Testis (tissue), 2 donors: ENCODE results near the gene CDRT4.

Source experiments
- POLR2A ChIP-seq: fragments of 450-650 bp; IDR thresholded peaks from one replicate; pipeline ENCODE4 v1.6.1; 2017; ENCODE audit warnings: antibody characterized with exemption, mild to moderate bottlenecking, moderate library complexity
- TF ChIP-seq, protein P1 (sequence below), 3 experiments: fragments of 450-650 bp in 2 of 3; fragments of 200-600 bp in 1 of 3; sonication (generic) in 1 of 3; IDR thresholded peaks; one replicate each; pipeline ENCODE4 v1.5.1; 2016 to 2019; ENCODE audit warnings: antibody characterized with exemption in 3 of 3, mild to moderate bottlenecking in 2 of 3, moderate library complexity in 1 of 3

GRCh38 chr17:15446036-15446435 is 21.4 kb downstream of the CDRT4 start:
- TF ChIP-seq, protein P1, sequence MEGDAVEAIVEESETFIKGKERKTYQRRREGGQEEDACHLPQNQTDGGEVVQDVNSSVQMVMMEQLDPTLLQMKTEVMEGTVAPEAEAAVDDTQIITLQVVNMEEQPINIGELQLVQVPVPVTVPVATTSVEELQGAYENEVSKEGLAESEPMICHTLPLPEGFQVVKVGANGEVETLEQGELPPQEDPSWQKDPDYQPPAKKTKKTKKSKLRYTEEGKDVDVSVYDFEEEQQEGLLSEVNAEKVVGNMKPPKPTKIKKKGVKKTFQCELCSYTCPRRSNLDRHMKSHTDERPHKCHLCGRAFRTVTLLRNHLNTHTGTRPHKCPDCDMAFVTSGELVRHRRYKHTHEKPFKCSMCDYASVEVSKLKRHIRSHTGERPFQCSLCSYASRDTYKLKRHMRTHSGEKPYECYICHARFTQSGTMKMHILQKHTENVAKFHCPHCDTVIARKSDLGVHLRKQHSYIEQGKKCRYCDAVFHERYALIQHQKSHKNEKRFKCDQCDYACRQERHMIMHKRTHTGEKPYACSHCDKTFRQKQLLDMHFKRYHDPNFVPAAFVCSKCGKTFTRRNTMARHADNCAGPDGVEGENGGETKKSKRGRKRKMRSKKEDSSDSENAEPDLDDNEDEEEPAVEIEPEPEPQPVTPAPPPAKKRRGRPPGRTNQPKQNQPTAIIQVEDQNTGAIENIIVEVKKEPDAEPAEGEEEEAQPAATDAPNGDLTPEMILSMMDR (IDR thresholded peaks at IDR 0.05) = no peak
- no peak for TF ChIP-seq POLR2A
